Measurements from ENCODE around the gene SCNN1B. TPM values are rescaled to one million over a fixed set of nuclear protein-coding genes. Genes with fewer than 3 reads are reported as not detected.

Gene SCNN1B
- total RNA-seq, 1 donor from 2014 or later: 16.1 TPM

GRCh38 chr16:23282568-23282967 lies 19.5 kb upstream of the SCNN1B start:
- Histone ChIP-seq H3K9me3 (no peaks in the 10 kb centered on the region), H3K27me3 (no peaks in the 10 kb centered on the region), H3K4me3 (no peak overlapping the region), H3K27ac (no peak overlapping the region), H3K36me3 (no peaks in the 10 kb centered on the region), H3K4me1 (no peaks in the 10 kb centered on the region)
- intact Hi-C loops (cut with DNase I): no loop called here
- no peak for DNase-seq (ENCODE audit: low spot score in 2 of 2)
- no peak for TF ChIP-seq CTCF (IDR thresholded peaks at IDR 0.05)

- Histone ChIP-seq H3K27ac (no peak overlapping the region), H3K36me3 (no peaks in the 10 kb centered on the region), H3K9me3 (no peaks in the 10 kb centered on the region), H3K27me3 (no peaks in the 10 kb centered on the region), H3K4me1 (no peaks in the 10 kb centered on the region), H3K4me3 (no peak overlapping the region)
- intact Hi-C loops (cut with DNase I): no loop called here
- no peak for DNase-seq (ENCODE audit: low spot score in 2 of 2)
- TF ChIP-seq CTCF (IDR thresholded peaks at IDR 0.05): no peak
Observed at GRCh38 chr16:23283571-23283970, 18.5 kb upstream of the SCNN1B start.

- DNase-seq (ENCODE audit: low spot score in 2 of 2): no peak
- Histone ChIP-seq H3K9me3 (no peaks in the 10 kb centered on the region), H3K27ac (no peak overlapping the region), H3K36me3 (no peaks in the 10 kb centered on the region), H3K4me3 (no peak overlapping the region), H3K4me1 (no peaks in the 10 kb centered on the region), H3K27me3 (no peaks in the 10 kb centered on the region)
- no peak for TF ChIP-seq CTCF (IDR thresholded peaks at IDR 0.05)
- intact Hi-C loops (cut with DNase I): no loop called here
Observed at GRCh38 chr16:23284584-23284983, 17.5 kb upstream of the SCNN1B start.

GRCh38 chr16:23286131-23286532 lies 16.0 kb upstream of the SCNN1B start:
- Histone ChIP-seq H3K9me3 (no peaks in the 10 kb centered on the region), H3K27ac (no peak overlapping the region), H3K4me3 (no peak overlapping the region), H3K27me3 (no peaks in the 10 kb centered on the region), H3K4me1 (no peaks in the 10 kb centered on the region), H3K36me3 (no peaks in the 10 kb centered on the region)
- no peak for TF ChIP-seq CTCF (IDR thresholded peaks at IDR 0.05)
- no peak for DNase-seq (ENCODE audit: low spot score in 2 of 2)
- intact Hi-C loops (cut with DNase I): no loop called here

GRCh38 chr16:23288209-23288608 lies 13.9 kb upstream of the SCNN1B start:
- Histone ChIP-seq H3K36me3 (no peaks in the 10 kb centered on the region), H3K4me1 (no peaks in the 10 kb centered on the region), H3K27ac (no peak overlapping the region), H3K4me3 (no peak overlapping the region), H3K27me3 (no peaks in the 10 kb centered on the region), H3K9me3 (no peaks in the 10 kb centered on the region)
- intact Hi-C loops (cut with DNase I): no loop called here
- TF ChIP-seq CTCF (IDR thresholded peaks at IDR 0.05): no peak
- DNase-seq (ENCODE audit: low spot score in 2 of 2): no peak
